ENCODE data around the gene PPEF1.

- TF ChIP-seq EZH2phosphoT487 (IDR thresholded peaks at IDR 0.05) (no peak), CTCF (IDR thresholded peaks at IDR 0.05) (no peak), EZH2 (IDR thresholded peaks at IDR 0.05) (no peak)
These were observed 165.2 kb downstream of the PPEF1 start for GRCh38 chrX:18872621-18873020.

Data from neural progenitor cell (in vitro differentiated cells).